HUES48 (cell line): ENCODE measurements around the gene EGF.
"Not testable (repeated sequence)": the region's sequence is repeated elsewhere in the genome, so short reads cannot be mapped to it uniquely, and the experiment has no call there.

ENCODE experiments used
- H3K27ac ChIP-seq: one replicate; pipeline ENCODE4 v1.7.0; 2013; ENCODE audit warnings: low read depth, low read length, inconsistent platforms
- H3K27me3 ChIP-seq: 2 replicates; pipeline ENCODE4 v1.6.1; 2013; ENCODE audit warnings: mild to moderate bottlenecking, low read length; ENCODE audit not compliant: control insufficient read depth, insufficient read depth
- H3K36me3 ChIP-seq: 2 replicates; pipeline ENCODE4 v1.6.1; 2013; ENCODE audit warnings: low read length; ENCODE audit not compliant: control insufficient read depth, insufficient read depth
- H3K4me1 ChIP-seq: 2 replicates; pipeline ENCODE4 v1.6.1; 2013; ENCODE audit warnings: mild to moderate bottlenecking, low read length; ENCODE audit not compliant: control insufficient read depth, insufficient read depth
- H3K4me3 ChIP-seq: 2 replicates; pipeline ENCODE4 v1.5.1; 2013; ENCODE audit warnings: mild to moderate bottlenecking, low read depth, low read length
- H3K9ac ChIP-seq: 2 replicates; pipeline ENCODE4 v1.6.1; 2013; ENCODE audit warnings: mild to moderate bottlenecking, low read depth, low read length, moderate library complexity
- H3K9me3 ChIP-seq: 2 replicates; pipeline ENCODE4 v1.6.1; 2013; ENCODE audit warnings: low read length; ENCODE audit not compliant: control insufficient read depth, insufficient read depth

The EGF gene

GRCh38 chr4:109912706-109913595 lies at the start of gene EGF:
EGF (plus strand) TSS chr4:109912883; CDS start chr4:109913336, 453 bp downstream.
- Histone ChIP-seq H3K27ac (peak within 1 kb of the TSS; percentile 84), H3K36me3 (no peaks in the 10 kb centered on the region), H3K9me3 (no peaks in the 10 kb centered on the region), H3K4me3 (no peak within 1 kb of the TSS), H3K9ac (peak within 1 kb of the TSS; percentile 54), H3K4me1 (peaks cover 27% of the 10 kb centered on the region), H3K27me3 (no peaks in the 10 kb centered on the region)

GRCh38 chr4:109864134-109864533 lies 48.5 kb upstream of the EGF start:
- no peaks in the 10 kb centered on the region for H3K27me3 ChIP-seq
- no peak overlapping the region for H3K9ac ChIP-seq
- peaks cover 10% of the 10 kb centered on the region; the same call in 1 of the 2 replicates for H3K9me3 ChIP-seq
- no peaks in the 10 kb centered on the region for H3K36me3 ChIP-seq
- H3K4me1 ChIP-seq, result no peaks in the 10 kb centered on the region
- no peak overlapping the region for H3K27ac ChIP-seq
- no peak overlapping the region for H3K4me3 ChIP-seq

- Histone ChIP-seq H3K4me3 (no peak overlapping the region), H3K4me1 (no peaks in the 10 kb centered on the region), H3K27ac (no peak overlapping the region), H3K36me3 (no peaks in the 10 kb centered on the region), H3K9ac (no peak overlapping the region), H3K27me3 (no peaks in the 10 kb centered on the region), H3K9me3 (no peaks in the 10 kb centered on the region)
These were observed 42.6 kb upstream of the EGF start for GRCh38 chr4:109870061-109870460.

GRCh38 chr4:109872065-109872464 lies 40.6 kb upstream of the EGF start:
- no peaks in the 10 kb centered on the region for H3K27me3 ChIP-seq
- H3K4me3 ChIP-seq, result no peak overlapping the region
- H3K4me1 ChIP-seq, result no peaks in the 10 kb centered on the region
- H3K27ac ChIP-seq, result no peak overlapping the region
- no peaks in the 10 kb centered on the region for H3K36me3 ChIP-seq
- H3K9me3 ChIP-seq, result no peaks in the 10 kb centered on the region
- H3K9ac ChIP-seq, result no peak overlapping the region

GRCh38 chr4:109872950-109873656 lies 39.6 kb upstream of the EGF start:
- Histone ChIP-seq H3K4me1 (no peaks in the 10 kb centered on the region), H3K4me3 (no peak overlapping the region), H3K27ac (no peak overlapping the region), H3K9ac (no peak overlapping the region), H3K36me3 (no peaks in the 10 kb centered on the region), H3K27me3 (no peaks in the 10 kb centered on the region), H3K9me3 (no peaks in the 10 kb centered on the region)

- H3K4me1 ChIP-seq, result no peaks in the 10 kb centered on the region
- H3K27me3 ChIP-seq, result no peaks in the 10 kb centered on the region
- no peak overlapping the region for H3K4me3 ChIP-seq
- no peaks in the 10 kb centered on the region for H3K36me3 ChIP-seq
- H3K27ac ChIP-seq, result no peak overlapping the region
- H3K9ac ChIP-seq, result no peak overlapping the region
- H3K9me3 ChIP-seq, result no peaks in the 10 kb centered on the region
These were observed 38.7 kb upstream of the EGF start for GRCh38 chr4:109873791-109874514.

GRCh38 chr4:109875106-109875505 lies 37.6 kb upstream of the EGF start:
- Histone ChIP-seq H3K27me3 (no peaks in the 10 kb centered on the region), H3K4me3 (no peak overlapping the region), H3K4me1 (no peaks in the 10 kb centered on the region), H3K36me3 (no peaks in the 10 kb centered on the region), H3K27ac (no peak overlapping the region), H3K9me3 (no peaks in the 10 kb centered on the region), H3K9ac (no peak overlapping the region)

- H3K4me1 ChIP-seq, H3K4me3 ChIP-seq, H3K9ac ChIP-seq, H3K36me3 ChIP-seq, H3K27ac ChIP-seq, H3K9me3 ChIP-seq, H3K27me3 ChIP-seq: not testable (repeated sequence)
These were observed 37.1 kb upstream of the EGF start for GRCh38 chr4:109875553-109875952.

GRCh38 chr4:109876634-109877265 lies 35.9 kb upstream of the EGF start:
- no peaks in the 10 kb centered on the region for H3K27me3 ChIP-seq
- H3K9ac ChIP-seq, result no peak overlapping the region
- H3K4me3 ChIP-seq, result no peak overlapping the region
- H3K36me3 ChIP-seq, result no peaks in the 10 kb centered on the region
- no peak overlapping the region for H3K27ac ChIP-seq
- H3K9me3 ChIP-seq, result no peaks in the 10 kb centered on the region
- H3K4me1 ChIP-seq, result no peaks in the 10 kb centered on the region

GRCh38 chr4:109877400-109877799 lies 35.3 kb upstream of the EGF start:
- no peaks in the 10 kb centered on the region for H3K27me3 ChIP-seq
- no peaks in the 10 kb centered on the region for H3K4me1 ChIP-seq
- H3K9me3 ChIP-seq, result no peaks in the 10 kb centered on the region
- H3K9ac ChIP-seq, result no peak overlapping the region
- H3K36me3 ChIP-seq, result no peaks in the 10 kb centered on the region
- no peak overlapping the region for H3K4me3 ChIP-seq
- no peak overlapping the region for H3K27ac ChIP-seq
